Measurements from ENCODE around the gene DTNA.

DTNA gene

DNA sequence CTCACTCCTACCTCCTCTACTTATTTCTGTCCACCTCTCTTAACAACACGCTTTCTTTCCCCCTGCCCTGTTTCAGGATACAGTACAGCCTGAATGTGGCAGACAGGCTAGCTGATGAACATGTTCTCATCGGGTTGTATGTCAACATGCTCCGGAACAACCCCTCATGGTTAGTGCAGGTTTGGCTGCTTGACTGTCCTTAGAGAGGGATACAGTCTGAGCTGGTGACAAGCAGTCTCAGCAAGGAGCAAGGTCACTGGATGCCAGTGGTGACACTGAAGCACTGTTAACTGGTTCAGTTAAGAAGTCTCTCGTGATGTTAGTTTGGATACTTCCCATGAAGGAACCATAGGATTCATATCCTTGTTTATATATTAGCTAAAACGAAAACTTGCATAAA lies 128.6 kb downstream of the DTNA start:
- no peak for DNase-seq

DNA sequence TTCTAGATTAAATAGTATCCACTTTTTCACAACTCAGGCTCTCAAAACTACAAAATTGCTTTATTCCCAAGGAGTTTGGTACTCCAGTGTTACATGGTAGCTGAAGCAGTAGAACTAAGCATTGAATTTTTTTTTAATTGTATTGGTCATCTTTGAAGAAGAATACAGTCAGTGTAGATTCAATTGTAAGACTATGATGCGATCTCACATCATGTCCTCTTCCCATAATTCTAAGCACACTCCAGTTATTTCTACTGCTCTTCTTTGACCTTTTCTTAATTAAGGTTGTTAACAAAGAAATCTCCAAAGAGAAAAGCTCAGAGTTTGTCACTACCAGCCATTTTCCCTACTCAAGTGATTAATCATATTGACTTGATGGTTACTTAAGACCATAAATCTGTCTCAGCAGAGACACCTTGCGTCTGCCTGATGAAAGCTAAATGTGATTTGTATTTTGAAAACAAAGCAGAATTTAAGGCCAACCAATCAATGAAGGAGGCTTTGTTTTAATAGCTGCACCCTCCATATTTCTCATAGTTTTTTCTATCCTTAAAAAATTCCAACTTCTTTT lies 130.2 kb downstream of the DTNA start:
- no peak for DNase-seq
- intact Hi-C loops (cut with DNase I), result no loop called here

More for the DNA sequence above, 128.6 kb downstream of the DTNA start:
- intact Hi-C loops (cut with DNase I), result no loop called here

DNA sequence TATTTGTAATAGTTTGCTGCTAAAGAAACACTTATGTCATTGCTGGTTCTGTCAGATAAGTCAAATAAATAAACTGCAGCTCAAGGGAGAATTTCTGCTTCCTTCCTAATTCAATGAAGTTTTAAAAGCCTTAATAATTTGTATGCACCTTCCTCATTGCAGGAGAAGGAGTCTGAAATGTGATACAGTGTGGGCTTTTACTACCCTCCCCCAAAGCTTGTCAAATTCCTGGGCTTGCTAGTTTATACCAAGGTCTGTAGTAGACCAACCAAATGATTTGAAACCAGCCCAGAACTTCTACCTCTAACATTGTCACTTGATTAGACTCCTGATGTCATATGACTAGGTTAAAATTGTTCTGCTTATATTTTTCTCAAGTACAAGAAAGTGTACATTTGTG lies 131.8 kb downstream of the DTNA start:
- intact Hi-C loops (cut with DNase I), result no loop called here
- DNase-seq, result no peak

DNA sequence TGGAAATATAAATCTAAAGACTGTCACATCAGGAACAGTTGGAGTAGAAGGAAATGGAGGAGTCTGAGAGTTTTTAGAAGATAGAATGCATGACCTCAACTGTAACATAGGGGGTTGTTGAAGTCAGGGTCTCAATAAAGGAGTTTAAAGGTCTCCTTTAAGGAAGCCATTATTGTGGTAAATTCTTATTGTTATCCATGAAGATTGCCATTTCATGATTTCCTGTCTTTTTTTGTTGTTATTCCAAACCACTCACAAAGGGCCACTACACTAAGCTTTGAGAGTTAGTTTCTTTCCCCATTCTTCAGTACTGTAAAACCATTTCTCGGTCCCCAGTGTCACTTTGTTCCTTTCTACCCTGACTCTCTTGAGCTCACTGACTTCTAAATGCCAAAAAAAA lies 134.0 kb downstream of the DTNA start:
- no peak for DNase-seq
- intact Hi-C loops (cut with DNase I), result no loop called here

DNA sequence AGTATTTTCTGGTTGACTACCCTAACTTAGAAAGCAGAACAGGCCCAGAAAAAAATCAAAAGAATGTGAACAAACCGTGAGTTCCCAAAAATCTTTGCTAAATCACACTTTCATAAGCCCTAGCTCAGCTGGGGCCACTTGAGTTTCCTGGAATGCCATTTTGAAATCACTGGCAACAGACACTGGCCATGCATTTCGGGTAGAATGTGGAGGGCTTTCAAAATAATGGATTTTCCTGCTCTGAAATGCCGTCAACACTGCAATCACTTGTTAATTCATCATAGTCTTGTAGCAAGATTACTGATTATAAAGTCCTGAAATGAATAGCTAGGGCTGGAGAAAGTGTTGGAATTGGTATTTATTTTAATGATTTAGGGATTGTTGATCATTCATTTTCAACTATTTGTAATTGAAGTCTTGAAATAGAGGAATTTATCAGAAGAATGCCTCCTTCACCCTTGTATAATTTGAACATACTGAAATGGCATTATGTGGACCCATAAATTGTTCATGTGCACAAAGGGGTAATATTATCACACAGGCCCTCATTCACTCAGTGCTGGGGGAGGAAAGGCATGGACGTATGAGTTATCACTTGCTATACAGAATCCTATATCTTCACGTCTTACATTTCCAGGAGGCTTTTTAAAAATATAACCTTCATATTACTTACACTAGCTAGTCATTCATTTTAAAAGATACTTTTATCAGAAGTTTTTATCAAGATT lies 134.8 kb downstream of the DTNA start:
- DNase-seq, result no peak
- intact Hi-C loops (cut with DNase I), result no loop called here

DNA sequence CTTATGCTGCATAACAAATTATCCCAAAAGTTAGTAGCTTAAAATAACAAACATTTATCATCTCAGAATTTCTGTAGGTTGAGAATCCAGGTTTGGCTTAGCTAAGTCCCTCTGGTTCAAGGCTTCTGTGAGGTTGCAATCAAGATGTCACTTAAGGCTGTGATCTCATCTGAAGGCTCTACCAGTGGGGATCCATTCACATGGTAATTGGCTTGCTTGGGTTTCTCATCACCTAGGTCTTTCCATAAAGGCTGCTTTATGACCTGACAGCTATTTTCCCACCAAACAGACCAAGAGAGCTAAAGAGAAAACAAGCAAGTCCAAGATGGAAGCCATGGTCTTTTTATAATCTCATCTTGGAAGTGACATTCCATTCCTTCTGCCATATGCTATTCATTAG lies 137.3 kb downstream of the DTNA start:
- DNase-seq, result no peak
- intact Hi-C loops (cut with DNase I), result no loop called here

DNA sequence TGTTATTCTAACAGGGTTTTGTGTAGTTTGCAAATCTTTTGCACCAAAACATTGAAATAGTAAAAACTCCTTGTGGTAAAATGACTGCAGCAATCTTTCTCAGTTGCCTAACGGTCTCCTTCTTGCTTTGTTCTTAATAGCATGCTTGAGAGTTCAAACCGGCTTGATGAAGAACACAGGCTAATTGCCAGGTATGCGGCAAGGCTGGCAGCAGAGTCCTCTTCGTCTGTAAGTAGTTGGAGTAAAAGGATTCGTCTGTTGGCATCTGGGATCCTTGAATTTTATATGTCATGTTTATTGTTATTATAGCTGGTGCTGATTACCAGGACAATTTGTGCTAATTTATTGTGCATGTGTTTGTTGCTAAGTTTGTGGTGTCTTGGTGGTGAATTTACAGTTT lies 138.1 kb downstream of the DTNA start:
- intact Hi-C loops (cut with DNase I), result no loop called here
- no peak for DNase-seq

DNA sequence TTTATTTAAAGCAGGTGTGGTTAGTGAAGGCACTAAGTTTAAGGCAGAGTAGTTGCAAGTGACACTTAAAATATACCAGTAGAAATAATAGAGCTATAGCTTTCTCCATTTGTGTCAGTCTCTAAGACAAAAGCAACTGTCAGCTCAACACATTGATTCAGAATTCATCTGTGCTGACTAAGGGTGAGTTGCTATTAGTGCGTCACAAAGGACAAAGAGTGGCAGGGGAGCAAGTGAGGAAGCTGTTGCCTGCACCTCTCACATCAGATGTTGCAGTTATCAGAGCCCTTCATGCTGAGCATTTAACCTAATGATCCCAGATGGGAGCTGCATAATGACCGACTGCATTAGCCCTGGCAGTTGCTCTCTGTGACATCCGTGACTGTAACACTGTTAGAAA lies 138.6 kb downstream of the DTNA start:
- no peak for DNase-seq
- intact Hi-C loops (cut with DNase I), result no loop called here

DNA sequence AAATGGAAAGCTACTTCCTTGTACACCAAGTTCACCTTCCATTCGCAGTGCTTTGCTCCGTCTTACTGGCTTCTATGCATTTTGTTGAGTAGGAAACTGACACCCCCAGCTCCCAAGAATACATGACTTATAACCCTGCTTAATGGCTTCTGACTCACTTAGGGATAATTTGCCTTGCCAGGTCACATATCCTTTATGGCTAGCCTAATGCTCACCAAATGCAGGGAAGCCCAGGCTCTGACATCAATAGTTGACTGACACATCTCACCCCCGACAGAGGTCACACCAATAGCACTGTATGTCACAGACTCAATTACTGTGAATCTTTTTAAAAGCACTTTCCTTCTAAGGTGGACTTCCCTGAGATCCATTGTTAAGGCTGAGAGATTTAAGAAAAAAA lies 147.2 kb downstream of the DTNA start:
- no peak for DNase-seq
- intact Hi-C loops (cut with DNase I), result no loop called here

DNA sequence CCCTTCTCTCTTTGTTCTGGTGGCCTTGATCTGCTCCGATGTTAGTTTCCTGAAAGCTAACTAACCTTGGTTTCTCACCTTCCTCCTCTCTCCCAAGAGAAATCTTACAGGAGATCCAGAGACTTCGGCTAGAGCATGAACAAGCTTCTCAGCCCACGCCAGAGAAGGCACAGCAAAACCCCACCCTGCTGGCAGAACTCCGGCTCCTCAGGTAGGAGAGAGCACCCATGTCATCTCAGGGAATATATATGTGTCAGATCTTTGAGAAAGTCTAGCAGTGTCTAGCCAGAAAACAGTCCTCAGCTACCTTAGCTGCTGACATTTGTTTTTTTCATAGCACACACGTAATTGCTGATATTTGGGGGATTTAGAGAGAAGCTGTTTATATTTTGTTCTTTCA lies 148.1 kb downstream of the DTNA start:
- intact Hi-C loops (cut with DNase I), result no loop called here

DNA sequence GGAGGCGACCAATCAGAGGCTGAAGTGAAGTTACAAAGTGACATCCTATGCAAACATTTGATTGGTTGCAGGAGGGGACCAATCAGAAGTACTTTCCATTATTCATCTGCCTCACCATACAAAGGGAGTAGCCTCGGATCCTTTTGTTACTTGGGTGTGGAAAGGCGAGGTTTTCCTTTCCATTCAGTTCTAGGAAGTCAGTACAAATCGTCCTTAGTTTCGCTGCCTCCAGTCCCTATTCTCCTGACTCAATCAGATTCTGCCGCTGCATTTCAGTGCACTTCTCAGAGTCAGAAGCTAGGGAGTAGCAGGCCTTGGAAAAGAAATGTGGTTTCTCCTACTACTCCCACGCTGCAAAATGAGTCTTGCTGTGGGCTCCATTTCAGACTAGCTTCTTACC lies 149.4 kb downstream of the DTNA start:
- DNase-seq, result no peak
- intact Hi-C loops (cut with DNase I), result no loop called here

More for the DNA sequence above, 148.1 kb downstream of the DTNA start:
- peak in 19 of 42 donors; percentile 16 to 65 (median 37) for DNase-seq

DNA sequence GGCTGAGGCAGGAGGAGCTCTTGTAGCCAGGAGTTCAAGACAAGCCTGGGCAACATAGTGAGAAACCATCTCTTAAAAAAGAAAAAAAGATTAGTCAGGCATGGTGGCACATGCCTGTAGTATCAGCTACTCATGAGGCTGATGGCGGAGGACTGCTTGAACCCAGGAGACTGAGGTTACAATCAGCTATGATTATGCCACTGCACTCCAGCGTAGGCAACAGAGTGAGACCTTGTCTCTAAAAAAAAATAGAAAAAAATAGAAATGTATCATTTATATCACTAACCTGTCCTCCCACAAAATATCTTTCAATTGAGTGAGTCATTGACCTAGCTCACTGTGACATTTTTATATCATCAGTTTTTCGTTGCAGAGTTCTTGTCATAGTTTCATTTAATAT lies 152.5 kb downstream of the DTNA start:
- peak in 30 of 42 donors; percentile 16 to 84 (median 54) for DNase-seq
- intact Hi-C loops (cut with DNase I), result no loop called here

DNA sequence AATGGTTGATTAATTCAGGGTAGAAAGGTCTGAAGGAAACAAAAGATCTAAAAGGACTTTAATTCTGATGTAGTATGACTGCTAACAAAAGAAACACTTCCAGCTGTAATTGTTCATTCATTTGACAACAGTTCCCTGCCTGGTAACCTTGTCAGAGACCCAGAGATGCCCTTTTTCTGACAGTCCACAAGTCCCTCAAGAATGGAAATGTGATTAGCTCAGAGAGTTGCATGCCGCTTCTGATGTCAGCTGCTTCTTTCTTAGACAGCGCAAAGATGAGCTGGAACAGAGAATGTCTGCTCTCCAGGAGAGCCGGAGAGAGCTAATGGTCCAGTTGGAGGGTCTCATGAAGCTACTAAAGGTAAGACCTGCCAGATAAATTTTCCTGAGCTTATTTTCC lies 153.6 kb downstream of the DTNA start:
- intact Hi-C loops (cut with DNase I), result no loop called here
- no peak for DNase-seq

DNA sequence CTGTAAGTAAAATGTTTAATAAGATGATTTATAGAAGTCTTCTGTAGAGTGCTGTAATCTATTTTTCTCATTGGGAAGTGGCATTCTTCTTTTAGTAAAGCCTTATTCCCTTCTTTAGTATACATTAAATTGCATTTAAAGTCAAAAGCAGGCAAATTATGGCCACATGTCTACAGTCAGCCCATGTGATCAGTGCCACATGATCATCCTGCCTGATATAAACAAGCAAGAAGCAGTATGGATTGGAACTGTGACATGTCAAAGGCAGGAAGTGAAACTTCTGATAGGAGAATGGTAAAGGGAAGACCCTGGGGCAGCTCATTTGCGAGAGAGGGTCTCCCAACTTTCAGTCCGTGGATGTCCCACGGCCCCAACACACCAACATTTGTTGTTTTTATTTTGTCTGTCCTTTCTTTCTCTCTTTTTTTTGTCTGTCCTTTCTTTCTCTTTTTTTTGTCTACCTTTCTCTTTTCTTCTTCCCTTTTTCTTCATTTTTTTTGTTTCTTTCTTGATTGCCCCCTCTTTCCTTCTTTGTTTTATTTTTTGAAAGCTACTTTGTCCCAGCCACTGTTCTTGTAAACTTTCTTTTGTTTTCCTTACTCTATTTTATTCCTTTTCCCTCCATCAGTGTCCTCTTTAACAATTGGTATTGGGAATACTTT lies 154.9 kb downstream of the DTNA start:
- intact Hi-C loops (cut with DNase I), result no loop called here
- no peak for DNase-seq

DNA sequence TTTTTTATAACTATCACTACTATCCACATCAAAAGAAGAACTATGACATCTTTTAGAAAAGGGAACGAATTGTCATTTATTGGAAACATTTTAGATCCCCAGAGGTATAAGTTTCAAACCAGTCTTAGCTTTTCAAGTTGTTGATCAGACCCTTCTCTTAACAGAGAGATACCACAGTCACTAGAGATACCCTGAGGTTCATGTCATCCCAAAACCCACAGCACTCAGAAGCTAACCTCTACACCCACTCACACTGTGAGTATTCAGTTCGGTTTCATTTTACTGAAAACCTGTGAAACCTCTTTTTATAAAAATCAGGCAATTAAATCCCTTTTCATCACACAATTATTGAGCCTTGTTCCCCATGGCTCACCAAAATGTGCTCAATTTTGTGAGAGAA lies 156.2 kb downstream of the DTNA start:
- DNase-seq, result no peak
- intact Hi-C loops (cut with DNase I), result no loop called here

DNA sequence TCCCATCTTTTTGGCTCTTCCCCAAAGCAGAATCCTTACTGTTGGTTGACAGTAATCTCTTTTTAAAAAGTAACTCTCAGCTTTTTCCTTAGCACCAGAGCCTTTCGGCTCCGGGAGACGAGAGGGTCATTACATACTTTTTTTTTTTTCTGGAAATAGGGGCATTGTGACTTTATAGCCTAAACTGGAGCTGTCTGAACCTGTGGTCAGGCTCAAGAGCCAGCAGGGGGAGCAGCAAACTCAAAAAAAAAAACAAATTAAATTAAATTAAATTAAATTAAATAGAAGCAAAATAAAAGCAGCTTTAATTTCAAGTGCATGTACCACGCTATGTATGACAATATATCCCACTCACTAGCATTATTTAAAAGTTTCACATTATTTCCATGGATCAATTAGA lies 156.6 kb downstream of the DTNA start:
- no peak for DNase-seq
- intact Hi-C loops (cut with DNase I), result no loop called here

DNA sequence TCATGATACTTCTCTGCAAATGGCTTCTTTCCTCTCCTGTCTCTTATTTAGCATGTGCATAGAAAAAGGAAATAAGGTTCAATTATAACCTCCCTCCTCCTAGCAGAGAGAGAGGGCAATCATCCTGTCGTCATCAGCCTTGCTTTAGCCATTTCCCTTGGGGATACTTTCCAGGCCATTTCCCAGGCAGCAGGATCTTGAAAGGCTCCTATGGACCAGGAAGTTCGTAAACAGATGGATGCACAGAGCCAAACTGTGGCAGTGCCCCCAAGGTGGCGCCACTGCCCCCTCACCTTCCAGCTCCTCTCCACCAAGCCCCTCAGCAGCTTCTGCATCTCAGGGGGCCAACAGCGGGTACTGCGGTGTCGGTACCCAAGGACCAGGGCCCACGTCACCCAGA lies 157.4 kb downstream of the DTNA start:
- no peak for DNase-seq
- intact Hi-C loops (cut with DNase I), result no loop called here

DNA sequence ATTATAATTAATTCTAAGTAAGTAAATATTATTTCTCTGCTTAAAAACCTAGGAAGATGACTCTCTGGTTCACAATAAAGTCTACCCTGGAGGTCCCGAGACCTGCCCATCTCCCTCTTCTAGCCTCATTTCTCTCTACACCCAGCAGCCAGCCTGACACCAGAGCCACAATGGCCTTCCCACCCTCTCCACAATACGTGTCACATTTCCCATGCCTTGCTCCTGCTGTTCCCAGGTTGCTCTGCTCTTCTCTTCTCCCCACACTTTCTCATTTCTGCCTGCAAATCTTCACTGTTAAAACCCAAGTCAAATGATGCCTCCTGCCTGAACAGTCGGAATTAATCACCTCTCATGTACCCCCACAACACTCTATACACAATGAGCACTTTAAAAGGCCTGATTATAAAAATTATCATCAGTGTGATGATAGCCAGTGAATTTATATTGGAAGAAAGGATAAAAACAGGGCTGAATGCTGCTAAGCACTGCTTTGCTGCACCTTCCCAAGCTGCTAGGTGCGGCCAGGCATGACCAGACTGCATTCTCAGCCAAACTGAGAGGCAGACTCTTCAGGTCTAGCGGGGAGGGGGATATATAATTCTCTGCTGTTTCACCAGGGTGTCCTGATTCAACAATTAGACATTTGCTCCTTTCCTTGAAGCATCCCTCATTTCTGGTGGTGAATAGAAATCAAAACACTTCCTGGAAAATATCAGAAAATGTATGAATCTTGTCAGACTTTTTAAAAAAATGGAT lies 160.6 kb downstream of the DTNA start:
- intact Hi-C loops (cut with DNase I), result loop anchor here (10.0 kb wide), 1 partner anchor 264 kb away; no protein-coding TSS in a partner anchor

DNA sequence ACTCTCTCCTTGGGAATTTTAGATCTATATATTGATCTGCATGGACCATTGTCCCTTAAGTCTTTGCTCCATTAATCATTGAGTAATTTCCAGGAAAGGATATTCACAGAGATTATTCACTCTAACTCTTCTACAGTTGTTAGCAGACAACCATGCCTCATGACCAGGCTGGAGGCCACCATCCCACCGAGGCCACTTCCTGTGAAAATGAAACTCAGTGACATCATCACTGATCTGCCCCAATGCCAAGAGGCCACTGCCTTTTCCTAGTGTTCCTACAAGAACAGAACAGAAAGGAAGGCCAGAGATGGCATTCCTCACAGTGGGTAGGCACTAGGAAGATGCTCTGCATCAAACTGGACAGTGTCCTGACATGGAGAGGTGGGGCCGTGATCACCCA lies 161.3 kb downstream of the DTNA start:
- peak in 1 of 42 donors; percentile 50 for DNase-seq
- intact Hi-C loops (cut with DNase I), result loop anchor here (10.0 kb wide), 1 partner anchor 263 kb away; no protein-coding TSS in a partner anchor

More for the DNA sequence above, 160.6 kb downstream of the DTNA start:
- no peak for DNase-seq

DNA sequence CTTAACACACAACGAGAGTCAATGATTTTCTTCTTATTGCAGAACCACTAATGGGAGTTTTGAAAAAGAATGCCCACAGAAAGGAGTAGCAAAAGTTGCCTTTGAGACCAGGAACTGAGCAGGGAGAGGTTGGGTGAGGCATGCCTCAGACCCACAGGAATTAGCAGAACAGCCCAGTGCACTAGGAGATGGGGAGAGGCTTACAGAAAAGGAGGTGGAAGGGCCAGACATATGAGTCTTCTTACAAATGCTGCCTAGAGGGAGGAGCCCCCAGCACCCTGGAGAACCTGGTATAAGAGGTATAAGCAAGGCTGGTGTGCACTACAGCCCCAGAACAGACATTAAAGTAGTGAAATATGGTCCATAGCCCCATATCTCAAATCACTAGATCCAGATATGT lies 162.0 kb downstream of the DTNA start:
- intact Hi-C loops (cut with DNase I), result loop anchor here (10.0 kb wide), 1 partner anchor 263 kb away; no protein-coding TSS in a partner anchor
- DNase-seq, result no peak
